HEK293 (cell line): ENCODE data around the gene CPA4.
A peak's percentile ranks its signal among the peaks of the same experiment; 100 is the strongest.

ENCODE experiments used
- GLI2 ChIP-seq: fragments of 450-650 bp; formaldehyde crosslinking; IDR thresholded peaks from 2 replicates; pipeline ENCODE4; 2017; ENCODE audit warnings: missing biosample characterization, missing genetic modification characterization, low read depth, borderline replicate concordance
- GLIS1 ChIP-seq: fragments of 450-650 bp; formaldehyde crosslinking; IDR thresholded peaks from 2 replicates; pipeline ENCODE4 v1.5.1; 2016; ENCODE audit warnings: missing biosample characterization, missing genetic modification characterization
- SP7 ChIP-seq: fragments of 450-650 bp; formaldehyde crosslinking; IDR thresholded peaks from 2 replicates; pipeline ENCODE4 v1.5.1; 2016; ENCODE audit warnings: missing biosample characterization, missing genetic modification characterization
- ZBTB20 ChIP-seq: fragments of 450-650 bp; formaldehyde crosslinking; IDR thresholded peaks from 2 replicates; pipeline ENCODE4 v1.5.1; 2016; ENCODE audit warnings: missing biosample characterization, missing genetic modification characterization
- ZBTB49 ChIP-seq: fragments of 450-650 bp; formaldehyde crosslinking; IDR thresholded peaks from 2 replicates; pipeline ENCODE4 v1.5.1; 2016; ENCODE audit warnings: missing biosample characterization, missing genetic modification characterization, low read depth
- ZNF114 ChIP-seq: fragments of 450-650 bp; formaldehyde crosslinking; IDR thresholded peaks from 2 replicates; pipeline ENCODE4 v1.5.0; 2017; ENCODE audit warnings: missing biosample characterization, missing genetic modification characterization
- ZNF140 ChIP-seq: fragments of 450-650 bp; formaldehyde crosslinking; IDR thresholded peaks from 2 replicates; pipeline ENCODE4 v1.5.1; 2016; ENCODE audit warnings: missing biosample characterization, missing genetic modification characterization
- ZNF223 ChIP-seq: fragments of 450-650 bp; formaldehyde crosslinking; IDR thresholded peaks from 2 replicates; pipeline ENCODE4 v1.5.1; 2016; ENCODE audit warnings: missing biosample characterization, missing genetic modification characterization
- ZNF239 ChIP-seq: fragments of 450-650 bp; formaldehyde crosslinking; IDR thresholded peaks from 2 replicates; pipeline ENCODE4 v1.5.1; 2016; ENCODE audit warnings: missing biosample characterization, missing genetic modification characterization
- ZNF266 ChIP-seq: fragments of 450-650 bp; formaldehyde crosslinking; IDR thresholded peaks from 2 replicates; pipeline ENCODE4 v1.5.1; 2016; ENCODE audit warnings: missing biosample characterization, missing genetic modification characterization, low read depth
- ZNF274 ChIP-seq, 2 experiments: fragments of 200-500 bp in 1 of 2; fragments of 450-650 bp in 1 of 2; sonication (Bioruptor generic) in 1 of 2; formaldehyde crosslinking in 1 of 2; IDR thresholded peaks; 2 replicates each; pipeline versions ENCODE4 v1.5.1 to v1.6.1; 2014 to 2016; ENCODE audit warnings: borderline replicate concordance in 1 of 2, inconsistent platforms in 1 of 2, low read length in 1 of 2, missing biosample characterization in 1 of 2, missing genetic modification characterization in 1 of 2
- ZNF292 ChIP-seq: fragments of 450-650 bp; formaldehyde crosslinking; IDR thresholded peaks from 2 replicates; pipeline ENCODE4 v1.5.1; 2016; ENCODE audit warnings: low read depth, missing biosample characterization, missing genetic modification characterization, borderline replicate concordance
- ZNF398 ChIP-seq: fragments of 450-650 bp; formaldehyde crosslinking; IDR thresholded peaks from 2 replicates; pipeline ENCODE4 v1.5.1; 2017; ENCODE audit warnings: missing biosample characterization, missing genetic modification characterization
- ZNF416 ChIP-seq: fragments of 450-650 bp; formaldehyde crosslinking; IDR thresholded peaks from 2 replicates; pipeline ENCODE4 v1.5.1; 2016; ENCODE audit warnings: missing biosample characterization, missing genetic modification characterization
- ZNF423 ChIP-seq: fragments of 450-650 bp; formaldehyde crosslinking; IDR thresholded peaks from 2 replicates; pipeline ENCODE4 v1.5.1; 2016; ENCODE audit warnings: missing biosample characterization, missing genetic modification characterization
- ZNF488 ChIP-seq: fragments of 450-650 bp; formaldehyde crosslinking; IDR thresholded peaks from 2 replicates; pipeline ENCODE4 v1.5.1; 2016; ENCODE audit warnings: missing biosample characterization, missing genetic modification characterization
- ZNF530 ChIP-seq: fragments of 450-650 bp; formaldehyde crosslinking; IDR thresholded peaks from 2 replicates; pipeline ENCODE4 v1.5.1; 2016; ENCODE audit warnings: low read depth, missing biosample characterization, missing genetic modification characterization
- ZNF555 ChIP-seq: fragments of 450-650 bp; formaldehyde crosslinking; conservative IDR thresholded peaks from 2 replicates; pipeline ENCODE4 v1.5.1; 2017; ENCODE audit warnings: missing biosample characterization, mild to moderate bottlenecking, missing genetic modification characterization, inconsistent platforms
- ZNF558 ChIP-seq: fragments of 450-650 bp; formaldehyde crosslinking; IDR thresholded peaks from 2 replicates; pipeline ENCODE4 v1.5.1; 2016; ENCODE audit warnings: missing biosample characterization, missing genetic modification characterization
- ZNF610 ChIP-seq: fragments of 450-650 bp; formaldehyde crosslinking; IDR thresholded peaks from 2 replicates; pipeline ENCODE4 v1.5.1; 2016; ENCODE audit warnings: missing biosample characterization, missing genetic modification characterization, borderline replicate concordance
- TF ChIP-seq, protein P1 (sequence below): fragments of 450-650 bp; formaldehyde crosslinking; IDR thresholded peaks from 2 replicates; pipeline ENCODE4 v1.5.1; 2016; ENCODE audit warnings: missing biosample characterization, missing genetic modification characterization
- TF ChIP-seq, protein P2 (sequence below): fragments of 450-650 bp; IDR thresholded peaks from 2 replicates; pipeline ENCODE4 v1.5.1; 2018; ENCODE audit warnings: missing biosample characterization, mild to moderate bottlenecking, missing genetic modification characterization
- TF ChIP-seq, protein P3 (sequence below): fragments of 450-650 bp; formaldehyde crosslinking; IDR thresholded peaks from 2 replicates; pipeline ENCODE4 v1.5.1; 2017; ENCODE audit warnings: missing biosample characterization, missing genetic modification characterization
- TF ChIP-seq, protein P4 (sequence below): fragments of 450-650 bp; formaldehyde crosslinking; IDR thresholded peaks from 2 replicates; pipeline ENCODE4 v1.5.1; 2016; ENCODE audit warnings: missing biosample characterization, missing genetic modification characterization

The CPA4 gene

DNA sequence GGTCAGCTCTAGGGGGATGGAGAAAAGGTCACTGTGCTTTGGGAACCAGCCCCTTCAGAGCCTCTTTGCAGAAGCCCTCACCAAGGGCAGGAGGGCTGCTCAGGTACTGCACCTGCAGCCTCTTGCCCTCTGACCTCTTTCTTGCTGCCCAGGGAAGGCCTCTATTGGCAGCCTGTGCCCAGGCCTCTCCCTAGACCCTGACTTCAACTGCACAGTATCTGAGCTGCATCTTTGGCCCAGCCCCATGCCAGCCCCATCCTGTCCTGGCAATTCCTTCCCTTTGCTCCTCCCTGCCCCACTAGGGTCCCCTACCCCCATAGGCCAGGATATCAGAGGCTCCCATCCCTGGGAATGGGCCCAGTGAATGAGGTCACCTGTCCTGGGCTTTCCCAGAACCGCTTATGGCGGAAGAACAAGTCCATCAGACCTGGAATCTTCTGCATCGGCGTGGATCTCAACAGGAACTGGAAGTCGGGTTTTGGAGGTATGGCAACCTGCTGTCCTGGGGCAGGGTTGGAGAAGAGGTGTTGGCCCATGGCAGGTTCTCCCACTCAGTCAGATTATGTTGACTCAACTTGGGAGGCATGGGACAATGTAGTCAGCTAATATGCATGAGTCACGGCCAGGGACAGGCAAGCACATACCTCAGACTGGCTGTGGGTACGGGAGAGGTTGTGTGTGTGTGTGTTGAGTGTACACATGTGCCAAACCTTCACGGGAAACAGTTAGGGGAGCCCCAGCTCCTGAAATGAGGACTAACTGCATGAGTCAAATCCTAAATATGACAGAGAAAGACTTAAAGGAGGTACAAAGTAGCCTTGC lies 70.3 kb downstream of the CPA4 start (continued):
- TF ChIP-seq ZNF423 (no peak), ZNF555 (tag by site-specific recombination) (no peak), ZNF223 (tag by site-specific recombination) (no peak), ZBTB20 (tag by site-specific recombination) (peak; percentile 54; the same call in 1 of the 2 replicates), ZNF530 (tag by site-specific recombination) (no peak), ZNF140 (tag by site-specific recombination) (no peak), GLI2 (tag by site-specific recombination) (no peak), ZBTB49 (tag by site-specific recombination) (no peak), ZNF114 (no peak), ZNF292 (tag by site-specific recombination) (no peak), ZNF266 (tag by site-specific recombination) (no peak), ZNF239 (tag by site-specific recombination) (no peak), ZNF274 (IDR thresholded peaks at IDR 0.05; ENCODE audit: low read length) (no peak), ZNF274 (tag by site-specific recombination; IDR thresholded peaks at IDR 0.05; ENCODE audit: borderline replicate concordance) (no peak), GLIS1 (peak; percentile 67), ZNF398 (tag by site-specific recombination) (peak; percentile 45; the same call in 1 of the 2 replicates), ZNF610 (no peak), ZNF558 (no peak), ZNF488 (tag by site-specific recombination) (no peak), SP7 (tag by site-specific recombination) (peak; percentile 79), ZNF416 (tag by site-specific recombination) (no peak)
- TF ChIP-seq, protein P1, sequence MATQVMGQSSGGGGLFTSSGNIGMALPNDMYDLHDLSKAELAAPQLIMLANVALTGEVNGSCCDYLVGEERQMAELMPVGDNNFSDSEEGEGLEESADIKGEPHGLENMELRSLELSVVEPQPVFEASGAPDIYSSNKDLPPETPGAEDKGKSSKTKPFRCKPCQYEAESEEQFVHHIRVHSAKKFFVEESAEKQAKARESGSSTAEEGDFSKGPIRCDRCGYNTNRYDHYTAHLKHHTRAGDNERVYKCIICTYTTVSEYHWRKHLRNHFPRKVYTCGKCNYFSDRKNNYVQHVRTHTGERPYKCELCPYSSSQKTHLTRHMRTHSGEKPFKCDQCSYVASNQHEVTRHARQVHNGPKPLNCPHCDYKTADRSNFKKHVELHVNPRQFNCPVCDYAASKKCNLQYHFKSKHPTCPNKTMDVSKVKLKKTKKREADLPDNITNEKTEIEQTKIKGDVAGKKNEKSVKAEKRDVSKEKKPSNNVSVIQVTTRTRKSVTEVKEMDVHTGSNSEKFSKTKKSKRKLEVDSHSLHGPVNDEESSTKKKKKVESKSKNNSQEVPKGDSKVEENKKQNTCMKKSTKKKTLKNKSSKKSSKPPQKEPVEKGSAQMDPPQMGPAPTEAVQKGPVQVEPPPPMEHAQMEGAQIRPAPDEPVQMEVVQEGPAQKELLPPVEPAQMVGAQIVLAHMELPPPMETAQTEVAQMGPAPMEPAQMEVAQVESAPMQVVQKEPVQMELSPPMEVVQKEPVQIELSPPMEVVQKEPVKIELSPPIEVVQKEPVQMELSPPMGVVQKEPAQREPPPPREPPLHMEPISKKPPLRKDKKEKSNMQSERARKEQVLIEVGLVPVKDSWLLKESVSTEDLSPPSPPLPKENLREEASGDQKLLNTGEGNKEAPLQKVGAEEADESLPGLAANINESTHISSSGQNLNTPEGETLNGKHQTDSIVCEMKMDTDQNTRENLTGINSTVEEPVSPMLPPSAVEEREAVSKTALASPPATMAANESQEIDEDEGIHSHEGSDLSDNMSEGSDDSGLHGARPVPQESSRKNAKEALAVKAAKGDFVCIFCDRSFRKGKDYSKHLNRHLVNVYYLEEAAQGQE (tag by site-specific recombination) = no peak
- TF ChIP-seq, protein P2, sequence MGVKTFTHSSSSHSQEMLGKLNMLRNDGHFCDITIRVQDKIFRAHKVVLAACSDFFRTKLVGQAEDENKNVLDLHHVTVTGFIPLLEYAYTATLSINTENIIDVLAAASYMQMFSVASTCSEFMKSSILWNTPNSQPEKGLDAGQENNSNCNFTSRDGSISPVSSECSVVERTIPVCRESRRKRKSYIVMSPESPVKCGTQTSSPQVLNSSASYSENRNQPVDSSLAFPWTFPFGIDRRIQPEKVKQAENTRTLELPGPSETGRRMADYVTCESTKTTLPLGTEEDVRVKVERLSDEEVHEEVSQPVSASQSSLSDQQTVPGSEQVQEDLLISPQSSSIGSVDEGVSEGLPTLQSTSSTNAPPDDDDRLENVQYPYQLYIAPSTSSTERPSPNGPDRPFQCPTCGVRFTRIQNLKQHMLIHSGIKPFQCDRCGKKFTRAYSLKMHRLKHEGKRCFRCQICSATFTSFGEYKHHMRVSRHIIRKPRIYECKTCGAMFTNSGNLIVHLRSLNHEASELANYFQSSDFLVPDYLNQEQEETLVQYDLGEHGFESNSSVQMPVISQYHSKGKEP (tag by site-specific recombination) = no peak
- TF ChIP-seq, protein P3, sequence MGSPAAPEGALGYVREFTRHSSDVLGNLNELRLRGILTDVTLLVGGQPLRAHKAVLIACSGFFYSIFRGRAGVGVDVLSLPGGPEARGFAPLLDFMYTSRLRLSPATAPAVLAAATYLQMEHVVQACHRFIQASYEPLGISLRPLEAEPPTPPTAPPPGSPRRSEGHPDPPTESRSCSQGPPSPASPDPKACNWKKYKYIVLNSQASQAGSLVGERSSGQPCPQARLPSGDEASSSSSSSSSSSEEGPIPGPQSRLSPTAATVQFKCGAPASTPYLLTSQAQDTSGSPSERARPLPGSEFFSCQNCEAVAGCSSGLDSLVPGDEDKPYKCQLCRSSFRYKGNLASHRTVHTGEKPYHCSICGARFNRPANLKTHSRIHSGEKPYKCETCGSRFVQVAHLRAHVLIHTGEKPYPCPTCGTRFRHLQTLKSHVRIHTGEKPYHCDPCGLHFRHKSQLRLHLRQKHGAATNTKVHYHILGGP (tag by site-specific recombination) = no peak
- TF ChIP-seq, protein P4, sequence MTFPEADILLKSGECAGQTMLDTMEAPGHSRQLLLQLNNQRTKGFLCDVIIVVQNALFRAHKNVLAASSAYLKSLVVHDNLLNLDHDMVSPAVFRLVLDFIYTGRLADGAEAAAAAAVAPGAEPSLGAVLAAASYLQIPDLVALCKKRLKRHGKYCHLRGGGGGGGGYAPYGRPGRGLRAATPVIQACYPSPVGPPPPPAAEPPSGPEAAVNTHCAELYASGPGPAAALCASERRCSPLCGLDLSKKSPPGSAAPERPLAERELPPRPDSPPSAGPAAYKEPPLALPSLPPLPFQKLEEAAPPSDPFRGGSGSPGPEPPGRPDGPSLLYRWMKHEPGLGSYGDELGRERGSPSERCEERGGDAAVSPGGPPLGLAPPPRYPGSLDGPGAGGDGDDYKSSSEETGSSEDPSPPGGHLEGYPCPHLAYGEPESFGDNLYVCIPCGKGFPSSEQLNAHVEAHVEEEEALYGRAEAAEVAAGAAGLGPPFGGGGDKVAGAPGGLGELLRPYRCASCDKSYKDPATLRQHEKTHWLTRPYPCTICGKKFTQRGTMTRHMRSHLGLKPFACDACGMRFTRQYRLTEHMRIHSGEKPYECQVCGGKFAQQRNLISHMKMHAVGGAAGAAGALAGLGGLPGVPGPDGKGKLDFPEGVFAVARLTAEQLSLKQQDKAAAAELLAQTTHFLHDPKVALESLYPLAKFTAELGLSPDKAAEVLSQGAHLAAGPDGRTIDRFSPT = peak; percentile 59; the same call in 1 of the 2 replicates
